Lung microvascular endothelial cell (primary cell): ENCODE measurements around the gene LEPR. TPM values are rescaled to one million over a fixed set of nuclear protein-coding genes. Genes with fewer than 3 reads are reported as not detected.
"Not testable (repeated sequence)": the region's sequence is repeated elsewhere in the genome, so short reads cannot be mapped to it uniquely, and the experiment has no call there.

Experiments
- DNase-seq, 2 donors: peaks; one replicate each; pipeline versions ENCODE4 v3.0.0 to v3.0.0-alpha.2; 2010; ENCODE audit warnings: low read depth in 2 of 2
- total RNA-seq: library from RNA; depleted of rRNA; stranded (reverse); fragments of >200 nt; gene quantifications from 2 replicates; pipeline ENCODE4 v1.2.1, GENCODE V29; 2014

The LEPR gene
- total RNA-seq, 1 donor from 2014 or later: 34.3 TPM

- no peak for DNase-seq
These were observed 14.3 kb downstream of the LEPR start for GRCh38 chr1:65434760-65435159.

DNA sequence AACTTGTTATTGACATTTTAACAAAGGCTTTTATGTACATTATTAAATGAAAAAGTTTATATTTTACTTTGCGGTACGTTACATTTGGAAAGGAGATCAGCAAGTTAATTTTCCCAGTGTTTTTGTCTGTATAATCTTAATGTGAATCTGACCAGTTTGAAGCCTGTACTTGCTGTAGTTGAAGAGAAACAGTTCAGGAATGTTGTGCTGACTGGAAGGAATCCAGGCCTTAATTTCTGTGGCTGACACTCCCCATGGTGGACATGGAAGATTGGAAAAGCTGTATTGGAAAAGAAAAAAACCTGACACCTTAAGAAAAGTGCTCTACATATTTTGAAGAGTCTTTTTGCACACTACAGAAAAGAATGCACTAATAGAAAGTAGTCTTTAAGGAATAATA, 15.5 kb downstream of the LEPR start:
- no peak for DNase-seq

GRCh38 chr1:65437616-65438015, 17.1 kb downstream of the LEPR start:
- no peak for DNase-seq

DNA sequence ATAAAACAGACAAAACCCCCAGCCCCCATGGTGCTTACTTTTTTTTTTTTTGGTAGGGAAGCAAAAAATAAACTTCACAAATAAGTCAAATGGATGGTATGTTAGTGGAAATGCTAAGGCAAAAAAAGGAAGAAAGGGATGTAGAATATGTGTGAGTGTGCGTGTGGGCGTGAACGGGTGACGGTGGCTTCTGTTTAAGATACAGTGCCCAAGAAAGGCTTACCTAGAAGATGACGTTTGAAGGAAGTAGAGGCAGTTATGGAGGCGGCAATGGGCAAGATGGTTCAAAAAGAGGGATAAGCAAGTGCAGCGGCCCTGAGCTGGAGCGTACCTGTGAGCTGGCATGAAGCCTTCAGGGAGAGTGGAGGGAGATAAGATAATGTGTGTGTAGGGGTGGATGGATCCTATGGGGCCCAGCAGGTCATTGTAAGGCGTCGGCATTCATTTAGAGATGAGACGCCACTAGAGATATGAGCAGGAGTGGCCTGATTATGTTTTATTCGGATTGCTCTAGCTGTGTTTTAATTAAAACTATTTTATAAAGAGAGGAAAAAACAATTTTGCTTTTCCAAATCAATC, 19.9 kb downstream of the LEPR start:
- no peak for DNase-seq

DNA sequence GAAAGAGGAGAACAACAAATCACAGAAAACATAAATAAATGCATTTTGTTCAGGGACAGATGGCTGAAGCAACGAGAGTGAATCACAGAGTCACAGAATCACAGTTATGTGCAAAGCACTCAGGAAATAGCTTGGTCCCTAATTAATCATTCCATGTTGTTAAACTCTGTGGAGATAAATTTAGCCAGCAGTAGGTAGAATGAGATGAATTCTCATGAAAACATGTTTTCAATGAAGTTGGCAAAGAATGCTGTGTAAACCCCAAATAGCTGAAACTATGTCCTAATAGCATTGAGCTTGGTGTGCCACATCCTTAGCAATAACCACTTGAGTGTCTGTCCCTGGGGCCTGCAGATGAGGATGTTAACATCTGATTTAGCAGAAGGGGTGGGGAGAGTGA, 20.4 kb downstream of the LEPR start:
- peak in 1 of 2 donors; percentile 59 for DNase-seq

DNA sequence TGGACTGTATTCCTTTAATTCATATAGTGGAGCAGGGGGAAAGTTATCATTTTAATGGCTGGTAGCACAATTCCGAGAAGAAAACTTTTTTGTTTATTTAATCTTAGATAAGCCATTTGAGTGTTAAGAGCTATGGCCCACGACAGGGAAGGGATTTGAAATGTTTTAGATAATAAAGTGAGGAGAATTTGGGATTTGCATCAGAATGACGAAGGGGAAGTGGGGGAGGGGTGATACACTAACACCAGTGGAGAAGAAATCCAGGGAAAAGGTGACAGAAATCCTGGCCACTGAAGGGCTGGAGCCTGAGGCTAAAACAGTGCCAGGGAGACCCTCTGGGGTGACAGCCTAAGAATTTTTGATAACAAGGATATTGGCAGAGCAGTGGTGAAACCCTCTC, 21.0 kb downstream of the LEPR start:
- DNase-seq: no peak

GRCh38 chr1:65442442-65442841, 22.0 kb downstream of the LEPR start:
- DNase-seq: no peak

GRCh38 chr1:65443647-65444046, 23.2 kb downstream of the LEPR start:
- DNase-seq: no peak

GRCh38 chr1:65444128-65444640, 23.7 kb downstream of the LEPR start:
- DNase-seq: no peak

GRCh38 chr1:65445837-65446236, 25.4 kb downstream of the LEPR start:
- no peak for DNase-seq

DNA sequence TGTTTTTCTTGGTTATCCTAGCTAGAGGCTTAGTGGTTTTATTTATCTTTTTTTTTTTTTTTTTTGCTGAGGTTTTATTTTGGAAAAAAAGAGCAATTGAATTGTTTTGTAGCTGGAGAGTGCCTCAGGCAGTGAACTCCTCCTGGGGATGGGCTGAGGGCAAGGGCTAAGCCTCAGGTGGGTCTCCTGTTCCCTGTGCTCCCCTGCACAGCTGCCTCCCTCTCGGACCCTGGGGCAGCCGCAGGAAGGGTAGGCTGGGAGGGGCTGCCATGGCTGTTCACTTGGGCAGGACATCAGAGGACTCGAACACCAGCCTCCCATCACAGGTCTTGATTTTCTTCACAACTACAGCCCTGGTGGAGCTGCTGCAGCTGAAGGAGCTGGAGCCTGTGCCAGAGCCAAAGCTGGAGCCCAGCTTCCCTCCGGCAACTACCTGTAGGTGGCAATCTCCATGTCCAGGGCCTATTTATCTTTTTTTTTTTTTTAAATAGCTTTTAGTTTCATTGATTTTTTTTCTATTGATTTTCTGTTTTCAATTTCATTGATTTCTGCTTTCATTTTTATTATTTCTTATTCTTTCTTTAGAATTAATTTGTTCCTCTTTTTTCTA, 28.9 kb downstream of the LEPR start:
- peak in 1 of 2 donors; percentile 34 for DNase-seq

- not testable (repeated sequence) for DNase-seq
These were observed 35.2 kb downstream of the LEPR start for GRCh38 chr1:65455678-65456077.

DNA sequence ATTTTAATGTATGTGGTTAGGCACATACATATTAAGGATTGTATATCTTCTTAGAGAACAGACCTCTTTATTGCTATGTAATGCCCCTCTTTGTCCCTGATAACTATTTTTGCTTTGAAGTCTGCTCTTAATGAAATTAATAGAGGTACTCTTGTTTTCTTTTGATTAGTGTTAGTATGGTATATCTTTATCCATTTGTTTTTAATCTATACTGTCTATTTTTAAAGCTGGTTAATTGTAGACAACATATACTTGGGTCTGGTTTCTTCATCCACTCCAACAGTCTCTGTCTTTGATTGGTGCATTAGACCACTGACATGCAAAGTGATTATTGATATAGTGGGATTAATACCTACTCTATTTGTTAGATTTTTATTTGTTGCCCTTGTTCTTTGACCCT, 36.0 kb downstream of the LEPR start:
- no peak for DNase-seq

GRCh38 chr1:65457868-65458267, 37.4 kb downstream of the LEPR start:
- no peak for DNase-seq

GRCh38 chr1:65458730-65459396, 38.4 kb downstream of the LEPR start:
- no peak for DNase-seq

DNA sequence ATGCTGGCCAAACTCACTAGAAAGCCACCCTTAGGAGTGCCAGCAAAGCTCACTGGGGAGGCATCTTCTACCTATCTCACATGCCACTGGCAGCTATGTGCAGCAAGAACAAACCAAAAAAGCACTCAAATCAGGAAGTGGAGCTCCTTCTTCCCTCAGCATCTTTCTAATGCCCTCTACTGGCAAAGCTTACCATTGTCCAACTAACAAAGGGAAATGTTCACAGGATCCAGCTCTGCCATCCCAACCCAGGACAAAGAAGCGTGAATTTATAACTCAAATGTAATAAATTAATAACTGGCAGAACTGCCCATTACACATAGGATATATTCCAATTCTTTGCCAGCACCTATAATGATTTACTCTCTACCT, 38.9 kb downstream of the LEPR start:
- peak; percentile 49 to 59 for DNase-seq

DNA sequence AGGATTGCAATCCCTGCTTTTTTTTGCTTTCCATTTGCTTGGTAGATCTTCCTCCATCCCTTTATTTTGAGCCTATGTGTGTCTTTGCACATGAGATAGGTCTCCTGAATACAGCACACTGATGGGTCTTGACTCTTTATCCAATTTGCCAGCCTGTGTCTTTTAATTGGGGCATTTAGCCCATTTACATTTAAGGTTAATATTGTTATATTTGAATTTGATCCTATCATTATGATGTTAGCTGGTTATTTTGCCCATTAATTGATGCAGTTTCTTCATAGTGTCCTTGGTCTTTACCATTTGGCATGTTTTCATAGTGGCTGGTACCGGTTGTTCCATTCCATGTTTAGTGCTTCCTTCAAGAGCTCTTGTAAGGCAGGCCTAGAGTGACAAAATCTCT, 45.4 kb downstream of the LEPR start:
- not testable (repeated sequence) for DNase-seq

DNA sequence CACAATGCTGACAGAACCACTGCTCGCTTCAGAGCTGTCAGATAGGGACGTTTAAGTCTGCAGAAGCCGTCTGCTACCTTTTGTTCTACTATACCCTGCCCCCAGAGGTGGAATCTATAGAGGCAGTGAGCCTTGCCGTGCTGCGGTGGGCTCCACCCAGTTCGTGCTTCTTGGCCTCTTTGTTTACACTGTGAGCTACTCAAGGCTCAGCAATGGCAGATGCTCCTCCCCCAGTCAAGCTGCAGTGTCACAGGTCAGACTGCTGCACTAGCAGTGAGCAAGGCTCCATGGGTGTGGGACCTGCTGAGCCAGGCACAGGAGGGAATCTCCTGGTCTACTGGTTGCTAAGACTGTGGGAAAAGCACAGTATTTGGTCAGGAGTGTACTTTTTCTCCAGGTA, 47.1 kb downstream of the LEPR start:
- peak in 1 of 2 donors; percentile 38 for DNase-seq

- peak; percentile 31 to 36 for DNase-seq
These were observed 48.8 kb downstream of the LEPR start for GRCh38 chr1:65469126-65469888.

DNA sequence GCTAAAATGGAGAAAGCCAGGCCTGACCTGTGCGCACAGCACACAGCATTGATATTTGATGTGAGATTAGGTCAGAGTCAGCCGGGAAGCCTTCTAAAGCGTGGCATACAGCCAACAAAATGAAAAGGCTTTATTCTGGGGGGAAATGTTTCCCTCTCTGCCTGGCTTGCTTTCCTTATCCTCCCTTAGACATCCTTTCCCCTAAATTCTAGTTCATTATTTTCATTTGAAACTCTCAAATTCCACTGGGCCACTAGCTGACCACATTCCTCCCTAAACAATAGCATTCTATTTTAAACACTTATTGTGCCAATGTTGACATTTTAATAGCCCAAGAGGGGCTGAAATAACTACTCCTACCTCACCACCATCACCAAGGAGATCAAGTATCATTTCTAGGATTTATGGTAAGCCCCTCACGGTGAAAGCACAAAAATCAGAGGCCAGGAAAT, 49.4 kb downstream of the LEPR start:
- DNase-seq: peak; percentile 66 to 70
